C4-2B (cell line): ENCODE measurements around the gene NFATC2.

Experiments used
- ZFX ChIP-seq: fragments of 450-650 bp; IDR thresholded peaks from 2 replicates; pipeline ENCODE4 v1.6.1; 2017
- TF ChIP-seq, protein P1 (sequence below): fragments of 450-650 bp; conservative IDR thresholded peaks from 2 replicates; pipeline ENCODE4 v1.5.1; 2017; ENCODE audit warnings: mild to moderate bottlenecking

DNA sequence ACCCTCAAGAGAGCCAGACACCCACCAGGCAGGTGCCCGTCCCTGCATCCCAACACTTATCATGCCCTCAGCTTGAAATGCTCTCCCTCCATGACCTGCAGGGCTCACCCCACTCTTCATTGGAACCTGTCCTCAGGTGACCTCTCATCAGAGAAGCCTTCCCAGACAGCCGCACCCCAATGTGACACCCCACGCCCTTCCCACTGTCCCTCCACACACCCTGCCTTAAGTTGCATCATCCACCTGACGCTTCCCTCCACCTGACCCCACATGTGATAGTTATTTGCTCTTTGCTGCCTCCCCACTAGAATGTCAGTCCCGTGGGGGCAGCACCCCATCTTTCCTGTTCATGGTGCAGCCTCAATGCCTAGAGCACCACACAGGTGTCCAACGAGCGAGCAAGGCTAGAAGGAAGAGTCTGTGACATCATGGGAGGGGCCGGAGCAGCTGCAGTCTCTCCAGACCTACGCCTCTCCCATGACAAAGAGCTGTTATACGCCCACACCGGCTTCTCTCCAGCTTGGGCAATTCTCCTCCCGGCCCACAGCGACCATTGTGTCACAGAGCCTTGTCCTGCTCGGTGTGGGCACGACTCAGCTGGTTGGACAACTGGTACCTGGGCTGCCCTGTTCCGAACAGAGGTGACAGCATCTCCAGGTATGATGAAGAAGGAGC is 58.2 kb downstream of the NFATC2 start:
- TF ChIP-seq, protein P1, sequence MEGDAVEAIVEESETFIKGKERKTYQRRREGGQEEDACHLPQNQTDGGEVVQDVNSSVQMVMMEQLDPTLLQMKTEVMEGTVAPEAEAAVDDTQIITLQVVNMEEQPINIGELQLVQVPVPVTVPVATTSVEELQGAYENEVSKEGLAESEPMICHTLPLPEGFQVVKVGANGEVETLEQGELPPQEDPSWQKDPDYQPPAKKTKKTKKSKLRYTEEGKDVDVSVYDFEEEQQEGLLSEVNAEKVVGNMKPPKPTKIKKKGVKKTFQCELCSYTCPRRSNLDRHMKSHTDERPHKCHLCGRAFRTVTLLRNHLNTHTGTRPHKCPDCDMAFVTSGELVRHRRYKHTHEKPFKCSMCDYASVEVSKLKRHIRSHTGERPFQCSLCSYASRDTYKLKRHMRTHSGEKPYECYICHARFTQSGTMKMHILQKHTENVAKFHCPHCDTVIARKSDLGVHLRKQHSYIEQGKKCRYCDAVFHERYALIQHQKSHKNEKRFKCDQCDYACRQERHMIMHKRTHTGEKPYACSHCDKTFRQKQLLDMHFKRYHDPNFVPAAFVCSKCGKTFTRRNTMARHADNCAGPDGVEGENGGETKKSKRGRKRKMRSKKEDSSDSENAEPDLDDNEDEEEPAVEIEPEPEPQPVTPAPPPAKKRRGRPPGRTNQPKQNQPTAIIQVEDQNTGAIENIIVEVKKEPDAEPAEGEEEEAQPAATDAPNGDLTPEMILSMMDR, result no peak
- TF ChIP-seq ZFX, result no peak
